ENCODE data around the gene NXPE4.
"Not testable (repeated sequence)": the region's sequence is repeated elsewhere in the genome, so short reads cannot be mapped to it uniquely, and the experiment has no call there.

The NXPE4 gene
- 0 reads per million in 4 donors for total RNA-seq

GRCh38 chr11:114595571-114595970 lies at the start of gene NXPE4:
TSS of gene NXPE4 (minus strand) at chr11:114595786. CDS start at chr11:114594759, 1,027 bp downstream.
- DNase-seq = no peak

GRCh38 chr11:114639440-114639839 lies 43.9 kb upstream of the NXPE4 start:
- DNase-seq = not testable (repeated sequence)

GRCh38 chr11:114631445-114631965 lies 35.9 kb upstream of the NXPE4 start:
- peak in 1 of 5 donors; percentile 43 for DNase-seq

GRCh38 chr11:114625294-114625693 lies 29.7 kb upstream of the NXPE4 start:
- DNase-seq = no peak

GRCh38 chr11:114624455-114625207 lies 29.0 kb upstream of the NXPE4 start:
- DNase-seq = no peak

DNA sequence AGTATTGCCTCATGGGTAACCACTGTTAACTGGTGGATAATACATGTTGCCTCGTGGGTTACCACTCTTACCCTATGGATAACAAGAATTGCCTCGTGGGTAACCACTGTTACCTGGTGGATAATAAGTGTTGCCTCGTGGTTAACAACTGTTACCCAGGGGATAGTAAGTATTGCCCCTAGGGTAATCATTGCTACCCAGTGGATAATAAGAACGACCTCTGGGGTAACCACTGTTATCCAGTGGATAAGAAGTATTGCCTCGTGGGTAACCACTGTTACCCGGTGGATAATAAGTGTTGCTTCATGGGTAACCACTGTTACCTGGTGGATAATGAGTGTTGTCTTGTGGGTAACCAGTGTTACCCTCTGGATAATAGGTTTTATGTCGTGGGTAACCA lies 28.1 kb upstream of the NXPE4 start:
- DNase-seq = no peak

- DNase-seq = no peak
These were observed 27.3 kb upstream of the NXPE4 start for GRCh38 chr11:114622858-114623257.

DNA sequence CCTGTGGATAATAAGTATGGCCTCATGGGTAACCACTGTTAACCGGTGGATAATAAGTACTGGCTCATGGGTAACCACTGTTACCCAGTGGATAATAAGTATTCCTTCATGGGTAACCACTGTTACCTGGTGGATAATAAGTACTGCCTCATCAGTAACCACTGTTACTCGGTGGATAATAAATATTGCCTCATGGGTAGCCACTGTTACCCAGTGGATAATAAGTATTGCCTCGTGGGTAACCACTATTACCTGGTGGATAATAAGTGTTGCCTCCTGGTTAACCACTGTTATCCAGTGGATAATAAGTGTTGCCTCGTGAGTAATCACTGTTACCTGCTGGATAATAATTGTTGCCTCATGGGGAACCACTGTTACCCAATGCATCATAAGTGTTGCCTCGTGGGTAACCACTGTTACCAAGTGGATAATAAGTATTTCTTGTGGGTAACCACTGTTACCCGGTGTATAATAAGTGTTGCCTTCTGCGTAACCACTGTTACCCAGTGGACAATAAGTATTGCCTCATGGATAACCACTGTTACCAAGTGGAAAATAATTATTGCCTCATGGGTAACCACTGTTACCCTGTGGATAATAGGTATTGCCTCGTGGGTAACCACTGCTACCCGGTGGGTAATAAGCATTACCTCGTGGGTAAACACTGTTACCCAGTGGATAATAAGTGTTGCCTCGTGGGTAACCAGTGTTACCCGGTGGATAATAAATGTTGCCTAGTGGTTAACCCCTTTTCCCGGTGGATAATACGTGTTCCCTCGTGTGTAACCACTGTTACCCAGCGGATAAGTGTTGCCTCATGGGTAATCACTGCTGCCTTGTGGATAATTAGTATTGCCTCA lies 26.6 kb upstream of the NXPE4 start:
- no peak for DNase-seq

GRCh38 chr11:114621072-114621471 lies 25.5 kb upstream of the NXPE4 start:
- no peak for DNase-seq

DNA sequence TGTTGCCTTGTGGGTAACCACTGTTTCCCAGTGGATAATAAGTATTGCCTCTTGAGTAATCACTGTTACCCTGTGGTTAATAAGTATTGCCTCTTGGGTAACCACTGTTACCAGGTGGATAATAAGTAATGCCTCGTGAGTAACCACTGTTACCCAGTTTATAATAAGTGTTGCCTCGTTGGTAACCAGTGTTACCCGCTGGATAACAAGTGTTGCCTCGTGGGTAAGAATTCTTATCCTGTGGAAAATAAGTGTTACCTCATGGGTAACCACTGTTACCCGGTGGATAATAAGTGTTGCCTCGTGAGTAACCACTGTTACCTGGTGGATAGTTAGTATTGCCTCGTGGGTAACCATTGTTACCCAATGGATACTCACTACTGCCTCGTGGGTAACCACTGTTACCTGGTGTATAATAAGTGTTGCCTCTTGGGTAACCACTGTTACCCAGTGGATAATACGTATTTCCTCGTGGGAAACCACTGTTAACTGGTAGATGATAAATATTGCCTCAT lies 24.1 kb upstream of the NXPE4 start:
- no peak for DNase-seq

DNA sequence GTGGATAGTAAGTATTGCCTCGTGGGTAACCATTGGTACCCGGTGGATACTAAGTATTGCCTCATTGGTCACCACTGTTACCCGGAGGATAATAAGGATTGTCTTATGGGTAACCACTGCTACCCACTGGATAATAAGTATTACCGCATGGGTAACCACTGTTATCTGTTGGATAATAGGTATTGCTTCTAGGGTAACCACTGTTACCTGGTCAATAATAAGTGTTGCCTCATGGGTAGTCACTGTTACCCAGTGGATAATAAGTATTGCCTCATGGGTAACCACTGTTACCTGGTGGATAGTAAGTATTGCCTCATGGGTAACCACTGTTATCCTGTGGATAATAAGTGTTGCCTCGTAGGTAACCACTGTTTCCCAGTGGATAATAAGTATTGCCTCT lies 22.6 kb upstream of the NXPE4 start:
- no peak for DNase-seq

DNA sequence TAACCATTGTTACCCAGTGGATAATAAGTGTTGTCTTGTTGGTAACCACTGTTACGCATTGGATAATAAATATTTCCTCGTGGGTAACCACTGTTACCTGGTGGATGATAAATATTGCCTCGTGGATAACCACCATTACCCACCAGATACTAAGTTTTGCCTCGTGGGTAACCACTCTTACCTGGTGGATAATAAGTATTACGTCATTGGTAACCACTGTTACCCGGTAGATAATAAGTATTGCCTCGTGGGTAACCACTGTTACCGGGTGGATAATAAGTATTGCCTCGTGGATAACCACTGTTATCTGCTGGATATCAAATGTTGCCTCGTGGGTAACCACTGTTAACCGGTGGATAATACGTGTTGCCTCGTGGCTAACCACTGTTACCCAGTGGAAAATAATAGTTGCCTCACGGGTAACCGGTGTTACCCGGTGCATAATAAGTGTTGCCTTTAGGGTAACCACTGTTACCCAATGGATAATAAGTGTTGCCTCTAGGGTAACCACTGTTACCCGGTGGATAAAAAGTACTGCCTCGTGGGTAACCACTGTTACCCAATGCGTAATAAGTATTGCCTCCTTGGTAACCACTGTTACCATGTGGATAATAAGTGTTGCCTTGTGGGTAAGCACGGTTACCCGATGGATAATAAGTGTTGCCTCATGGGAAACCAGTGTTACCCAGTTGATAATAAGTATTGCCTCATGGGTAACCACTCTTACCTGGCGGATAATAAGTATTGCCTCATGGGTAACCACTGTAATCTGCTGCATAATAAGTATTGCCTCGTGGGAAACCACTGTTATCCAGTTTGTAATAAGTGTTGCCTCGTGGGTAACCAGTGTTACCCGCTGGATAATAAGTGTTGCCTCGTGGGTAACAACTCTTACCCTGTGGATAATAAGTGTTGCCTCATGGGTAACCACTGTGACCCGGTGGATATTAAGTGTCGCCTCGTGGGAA lies 21.9 kb upstream of the NXPE4 start:
- no peak for DNase-seq

GRCh38 chr11:114616516-114616915 lies 20.9 kb upstream of the NXPE4 start:
- DNase-seq = no peak

- no peak for DNase-seq
These were observed 20.1 kb upstream of the NXPE4 start for GRCh38 chr11:114615448-114616361.

- no peak for DNase-seq
These were observed 18.6 kb upstream of the NXPE4 start for GRCh38 chr11:114614127-114614720.

GRCh38 chr11:114613094-114613493 lies 17.5 kb upstream of the NXPE4 start:
- not testable (repeated sequence) for DNase-seq

DNA sequence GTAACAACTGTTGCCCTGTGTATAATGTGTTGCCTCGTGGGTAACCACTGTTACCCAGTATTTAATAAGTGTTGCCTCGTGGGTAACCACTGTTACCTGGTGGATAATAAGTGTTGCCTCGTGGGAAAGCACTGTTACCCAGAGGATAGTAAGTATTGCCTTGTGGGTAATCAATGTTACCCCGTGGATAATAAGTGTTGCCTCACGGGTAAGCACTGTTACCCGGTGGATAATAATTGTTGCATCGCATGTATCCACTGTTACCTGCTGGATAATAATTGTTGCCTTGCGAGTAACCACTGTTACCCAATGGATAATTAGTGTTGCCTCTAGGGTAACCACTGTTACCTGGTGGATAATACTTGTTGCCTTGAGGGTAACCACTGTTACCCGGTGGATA lies 17.1 kb upstream of the NXPE4 start:
- no peak for DNase-seq

DNA sequence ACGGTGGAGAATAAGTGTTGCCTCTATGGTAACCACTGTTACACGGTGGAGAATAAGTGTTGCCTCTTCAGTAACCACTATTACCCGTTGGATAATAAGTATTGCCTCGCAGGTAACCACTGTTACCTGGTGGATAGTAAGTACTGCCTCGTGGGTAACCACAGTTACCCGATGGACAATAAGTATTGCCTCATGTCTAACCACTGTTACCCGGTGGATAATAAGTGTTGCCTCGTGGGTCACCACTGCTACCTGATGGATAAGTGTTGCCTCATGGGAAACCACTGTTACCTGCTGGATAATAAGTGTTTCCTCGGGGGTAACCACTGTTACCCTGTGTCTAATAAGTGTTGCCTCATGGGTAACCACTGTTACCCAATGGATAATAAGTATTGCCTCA lies 16.6 kb upstream of the NXPE4 start:
- not testable (repeated sequence) for DNase-seq

GRCh38 chr11:114610984-114611944 lies 15.7 kb upstream of the NXPE4 start:
- DNase-seq = no peak

Data from T-helper 1 cell (primary cell).